Testis (tissue), 3 donors: ENCODE results near the gene SPRR2E. TPM values are rescaled to one million over a fixed set of nuclear protein-coding genes. Genes with fewer than 3 reads are reported as not detected.

Experiments
- DNase-seq: peaks from one replicate; pipeline ENCODE4 v3.0.0-alpha.2; 2019
- H3K27ac ChIP-seq, 2 donors: fragments of 200-600 bp; sonication (generic); one replicate each; pipeline ENCODE4 v1.5.1; 2019
- H3K27me3 ChIP-seq: fragments of 200-600 bp; sonication (generic); one replicate; pipeline ENCODE4 v1.5.1; 2019
- H3K36me3 ChIP-seq: fragments of 200-600 bp; sonication (generic); one replicate; pipeline ENCODE4 v1.5.1; 2017; ENCODE audit warnings: low read depth; ENCODE audit errors: missing control alignments
- H3K4me1 ChIP-seq: fragments of 200-600 bp; sonication (generic); one replicate; pipeline ENCODE4 v1.5.1; 2019
- H3K4me3 ChIP-seq, 2 donors: fragments of 200-600 bp; sonication (generic); one replicate each; pipeline ENCODE4 v1.5.1; 2017 to 2019
- H3K9me3 ChIP-seq: fragments of 200-600 bp; sonication (generic); one replicate; pipeline ENCODE4 v1.5.1; 2017
- CTCF ChIP-seq, 3 experiments: fragments of 450-650 bp in 2 of 3; fragments of 200-600 bp in 1 of 3; sonication (generic) in 1 of 3; IDR thresholded peaks; one replicate each; pipeline ENCODE4 v1.5.1; 2016 to 2019; ENCODE audit warnings: antibody characterized with exemption in 3 of 3, mild to moderate bottlenecking in 2 of 3, moderate library complexity in 1 of 3
- POLR2A ChIP-seq: fragments of 450-650 bp; IDR thresholded peaks from one replicate; pipeline ENCODE4 v1.6.1; 2017; ENCODE audit warnings: antibody characterized with exemption, mild to moderate bottlenecking, moderate library complexity
- WGBS, 2 donors: methylation state at CpG; one replicate each; pipeline ENCODE4 v1.1.5; 2018; 5-methylcytosine and 5-hydroxymethylcytosine counted together
- intact Hi-C: fragments of 100-400 bp; cut with DNase I; formaldehyde crosslinking; loops from one replicate; pipeline ENCODE4 v1.15.1; 2023; ENCODE audit warnings: low total_unique reads
- polyA plus RNA-seq: library from polyadenylated mRNA; stranded (reverse); fragments of 350-450 nt; fragmentation: Illumina TruSeq; extraction: RNeasy Lipid Tissue Mini Kit (QIAGEN cat#74804); gene quantifications from one replicate; pipeline ENCODE4 v1.2.3, GENCODE V29; 2014; ENCODE audit warnings: low read depth, low replicate concordance; ENCODE audit not compliant: insufficient read depth
- total RNA-seq, 2 donors: library from RNA; depleted of rRNA; stranded (reverse); fragments of >200 nt; gene quantifications; one replicate each; pipeline ENCODE4 v1.2.3, GENCODE V29; 2016

The SPRR2E gene
- total and polyA plus RNA-seq, 3 donors from 2014 or later: 1.4 TPM; not detected in 2

GRCh38 chr1:153099461-153100045 lies 5.2 kb upstream of the SPRR2E start:
- intact Hi-C loops: no loop called here
- Histone ChIP-seq H3K4me1 (no peaks in the 10 kb centered on the region), H3K36me3 (no peaks in the 10 kb centered on the region), H3K27me3 (no peaks in the 10 kb centered on the region), H3K9me3 (no peaks in the 10 kb centered on the region), H3K27ac (no peak overlapping the region), H3K4me3 (no peak overlapping the region)
- TF ChIP-seq POLR2A: no peak
- no peak for TF ChIP-seq CTCF (IDR thresholded peaks at IDR 0.05)
- 90 to 93% methylated on average over 9 of the region's 9 CpGs for WGBS, 2 donors
- DNase-seq: no peak

- DNase-seq: no peak
- H3K9me3 ChIP-seq: no peaks in the 10 kb centered on the region
- no peaks in the 10 kb centered on the region for H3K36me3 ChIP-seq
- H3K27ac ChIP-seq: no peak overlapping the region
- H3K4me1 ChIP-seq: no peaks in the 10 kb centered on the region
- TF ChIP-seq POLR2A (no peak), CTCF (IDR thresholded peaks at IDR 0.05) (no peak)
- intact Hi-C loops: no loop called here
- H3K27me3 ChIP-seq: no peaks in the 10 kb centered on the region
- H3K4me3 ChIP-seq: no peak overlapping the region
These were observed 1.4 kb upstream of the SPRR2E start for GRCh38 chr1:153095764-153096163.

- H3K27ac ChIP-seq: no peak overlapping the region
- WGBS, 2 donors: 30 to 32% methylated on average over 1 of the region's 1 CpG
These were observed 6.7 kb downstream of the SPRR2E start for GRCh38 chr1:153087652-153088051.

GRCh38 chr1:153081736-153082135 lies 12.6 kb downstream of the SPRR2E start:
- WGBS, 2 donors: 81 to 91% methylated on average over 3 of the region's 3 CpGs
- Histone ChIP-seq H3K27ac (no peak overlapping the region), H3K4me3 (no peak overlapping the region), H3K36me3 (no peaks in the 10 kb centered on the region), H3K4me1 (no peaks in the 10 kb centered on the region), H3K27me3 (no peaks in the 10 kb centered on the region), H3K9me3 (no peaks in the 10 kb centered on the region)
- no peak for TF ChIP-seq POLR2A
- no peak for TF ChIP-seq CTCF (IDR thresholded peaks at IDR 0.05)
- DNase-seq: no peak
- intact Hi-C loops: no loop called here

More at GRCh38 chr1:153087652-153088051, 6.7 kb downstream of the SPRR2E start:
- Histone ChIP-seq H3K9me3 (no peaks in the 10 kb centered on the region), H3K4me1 (no peaks in the 10 kb centered on the region), H3K27me3 (no peaks in the 10 kb centered on the region), H3K36me3 (no peaks in the 10 kb centered on the region), H3K4me3 (no peak overlapping the region)
- DNase-seq: no peak
- intact Hi-C loops: no loop called here
- TF ChIP-seq CTCF (IDR thresholded peaks at IDR 0.05) (no peak), POLR2A (no peak)
